8988T (cell line): ENCODE data around the gene ZDHHC17.

Source experiments
- DNase-seq: peaks from one replicate; pipeline ENCODE4 v3.0.0; 2011

The ZDHHC17 gene

GRCh38 chr12:76878899-76879709, 115.2 kb downstream of the ZDHHC17 start, which contains the start of gene CSRP2:
TSS of gene CSRP2 (minus strand) at chr12:76879019. CDS start at chr12:76866260, 12,759 bp downstream.
- DNase-seq = peak; percentile 87

- no peak for DNase-seq
Observed at GRCh38 chr12:76879710-76880518, 116.0 kb downstream of the ZDHHC17 start.

GRCh38 chr12:76880519-76881023, 116.7 kb downstream of the ZDHHC17 start:
- no peak for DNase-seq

GRCh38 chr12:76881142-76881541, 117.2 kb downstream of the ZDHHC17 start:
- DNase-seq = no peak

- DNase-seq = no peak
Observed at GRCh38 chr12:76882367-76882766, 118.5 kb downstream of the ZDHHC17 start.

GRCh38 chr12:76883151-76883550, 119.2 kb downstream of the ZDHHC17 start:
- no peak for DNase-seq

- no peak for DNase-seq
Observed at GRCh38 chr12:76883811-76884210, 119.9 kb downstream of the ZDHHC17 start.

- no peak for DNase-seq
Observed at GRCh38 chr12:76888775-76889174, 124.9 kb downstream of the ZDHHC17 start.

GRCh38 chr12:76890151-76891143, 126.5 kb downstream of the ZDHHC17 start:
- no peak for DNase-seq

- no peak for DNase-seq
Observed at GRCh38 chr12:76891609-76892008, 127.7 kb downstream of the ZDHHC17 start.

GRCh38 chr12:76895796-76896195, 131.9 kb downstream of the ZDHHC17 start:
- DNase-seq = no peak

GRCh38 chr12:76896274-76896673, 132.4 kb downstream of the ZDHHC17 start:
- DNase-seq = no peak

- no peak for DNase-seq
Observed at GRCh38 chr12:76898442-76898841, 134.5 kb downstream of the ZDHHC17 start.

- no peak for DNase-seq
Observed at GRCh38 chr12:76899522-76899921, 135.6 kb downstream of the ZDHHC17 start.

GRCh38 chr12:76901628-76902380, 137.9 kb downstream of the ZDHHC17 start:
- no peak for DNase-seq
